ENCODE results near the gene PPFIBP2.

Gene PPFIBP2

DNA sequence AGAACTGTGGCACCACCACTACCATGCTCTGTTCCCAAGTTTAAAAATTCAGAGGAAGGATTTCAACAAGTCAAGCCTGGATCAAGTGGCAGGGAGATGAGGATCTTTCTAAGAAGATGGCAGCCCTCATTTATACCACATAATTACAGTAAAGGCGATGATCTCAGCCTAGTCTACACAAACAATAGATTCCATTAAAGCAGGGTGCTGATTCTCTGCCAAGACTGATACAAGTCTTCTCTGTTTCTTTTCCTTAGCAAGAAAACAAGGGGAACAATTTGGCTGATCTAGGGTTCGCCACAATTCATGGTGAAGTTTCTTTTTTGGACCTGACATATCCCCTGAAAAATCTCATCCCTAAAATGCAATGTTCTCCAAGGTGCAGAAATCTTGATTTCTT lies 73.9 kb downstream of the PPFIBP2 start:
- Histone ChIP-seq H3K79me2 (ENCODE audit: insufficient read depth, low read length) (no peaks in the 10 kb centered on the region), H3K9me3 (ENCODE audit: low read length) (no peaks in the 10 kb centered on the region), H3F3A (ENCODE audit: insufficient read depth, low read length) (no peaks in the 10 kb centered on the region), H3K9ac (ENCODE audit: low read length) (no peak overlapping the region), H3K36me3 (ENCODE audit: insufficient read depth, low read length) (no peaks in the 10 kb centered on the region), H3K27me3 (ENCODE audit: insufficient read depth, low read length) (no peaks in the 10 kb centered on the region), H4K20me1 (ENCODE audit: insufficient read depth, low read length) (no peaks in the 10 kb centered on the region), H3K9me2 (ENCODE audit: low read depth, low read length) (no peaks in the 10 kb centered on the region), H3K4me2 (ENCODE audit: low read length) (no peak overlapping the region), H3K4me1 (ENCODE audit: insufficient read depth, low read length, severe bottlenecking) (no peaks in the 10 kb centered on the region), H2AFZ (ENCODE audit: low read length) (no peak overlapping the region), H3K4me3 (ENCODE audit: low read depth, low read length, poor library complexity, severe bottlenecking) (no peak overlapping the region), H3K27ac (ENCODE audit: low read depth, low read length, poor library complexity, severe bottlenecking) (no peak overlapping the region)
- TF ChIP-seq EZH2 (IDR thresholded peaks at IDR 0.05; ENCODE audit: borderline replicate concordance, low read length) (no peak), CTCF (IDR thresholded peaks at IDR 0.05; ENCODE audit: low read length) (no peak)

DNA sequence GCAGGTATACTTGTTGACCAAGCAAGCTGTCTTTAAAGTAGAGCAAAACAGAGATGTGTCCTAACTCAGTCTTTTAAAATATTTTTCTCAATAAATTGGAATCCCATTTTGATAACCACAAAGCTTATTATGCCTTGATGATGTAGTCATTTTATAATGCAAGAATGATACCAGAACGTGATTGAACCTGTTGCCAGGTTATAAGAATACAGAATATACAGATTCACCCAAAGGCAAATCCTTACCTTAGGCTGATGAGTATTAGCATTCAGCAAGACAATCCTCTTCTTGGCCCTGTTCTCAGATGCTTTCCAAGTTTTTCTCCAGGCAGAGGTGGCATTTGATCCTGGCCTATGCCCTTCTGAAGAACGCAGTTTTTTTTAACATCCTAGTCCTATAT lies 76.1 kb downstream of the PPFIBP2 start:
- no peak overlapping the region for H3K27ac ChIP-seq (ENCODE audit: low read depth, low read length, poor library complexity, severe bottlenecking)
- H3K9me3 ChIP-seq (ENCODE audit: low read length), result no peaks in the 10 kb centered on the region
- TF ChIP-seq CTCF (IDR thresholded peaks at IDR 0.05; ENCODE audit: low read length) (no peak), EZH2 (IDR thresholded peaks at IDR 0.05; ENCODE audit: borderline replicate concordance, low read length) (no peak)
- H3K4me3 ChIP-seq (ENCODE audit: low read depth, low read length, poor library complexity, severe bottlenecking), result no peak overlapping the region
- H4K20me1 ChIP-seq (ENCODE audit: insufficient read depth, low read length), result no peaks in the 10 kb centered on the region
- H3K9ac ChIP-seq (ENCODE audit: low read length), result no peak overlapping the region
- H3K36me3 ChIP-seq (ENCODE audit: insufficient read depth, low read length), result no peaks in the 10 kb centered on the region
- no peak overlapping the region for H2AFZ ChIP-seq (ENCODE audit: low read length)
- H3K79me2 ChIP-seq (ENCODE audit: insufficient read depth, low read length), result no peaks in the 10 kb centered on the region
- no peaks in the 10 kb centered on the region for H3K27me3 ChIP-seq (ENCODE audit: insufficient read depth, low read length)
- no peak overlapping the region for H3K4me2 ChIP-seq (ENCODE audit: low read length)
- H3K4me1 ChIP-seq (ENCODE audit: insufficient read depth, low read length, severe bottlenecking), result no peaks in the 10 kb centered on the region
- H3F3A ChIP-seq (ENCODE audit: insufficient read depth, low read length), result no peaks in the 10 kb centered on the region
- no peaks in the 10 kb centered on the region for H3K9me2 ChIP-seq (ENCODE audit: low read depth, low read length)

GRCh38 chr11:7590529-7590928 lies 76.7 kb downstream of the PPFIBP2 start:
- TF ChIP-seq EZH2 (IDR thresholded peaks at IDR 0.05; ENCODE audit: borderline replicate concordance, low read length), result no peak
- no peak for TF ChIP-seq CTCF (IDR thresholded peaks at IDR 0.05; ENCODE audit: low read length)
- no peak overlapping the region for H2AFZ ChIP-seq (ENCODE audit: low read length)
- H3K9ac ChIP-seq (ENCODE audit: low read length), result no peak overlapping the region
- no peaks in the 10 kb centered on the region for H3K27me3 ChIP-seq (ENCODE audit: insufficient read depth, low read length)
- no peaks in the 10 kb centered on the region for H3K36me3 ChIP-seq (ENCODE audit: insufficient read depth, low read length)
- H3K4me3 ChIP-seq (ENCODE audit: low read depth, low read length, poor library complexity, severe bottlenecking), result no peak overlapping the region
- H3K9me2 ChIP-seq (ENCODE audit: low read depth, low read length), result no peaks in the 10 kb centered on the region
- H3K4me1 ChIP-seq (ENCODE audit: insufficient read depth, low read length, severe bottlenecking), result no peaks in the 10 kb centered on the region
- H3K27ac ChIP-seq (ENCODE audit: low read depth, low read length, poor library complexity, severe bottlenecking), result no peak overlapping the region
- H4K20me1 ChIP-seq (ENCODE audit: insufficient read depth, low read length), result no peaks in the 10 kb centered on the region
- no peaks in the 10 kb centered on the region for H3K9me3 ChIP-seq (ENCODE audit: low read length)
- H3F3A ChIP-seq (ENCODE audit: insufficient read depth, low read length), result no peaks in the 10 kb centered on the region
- H3K79me2 ChIP-seq (ENCODE audit: insufficient read depth, low read length), result no peaks in the 10 kb centered on the region
- H3K4me2 ChIP-seq (ENCODE audit: low read length), result no peak overlapping the region
